PFSK-1 (cell line): Measurements from ENCODE around the gene E4F1.

ENCODE experiments used
- FOXP2 ChIP-seq: optimal IDR thresholded peaks from 2 replicates; pipeline ENCODE3; 2011; ENCODE audit warnings: borderline replicate concordance, control low read depth, inconsistent platforms; ENCODE audit not compliant: insufficient read depth; ENCODE audit errors: extremely low read length, extremely low read depth
- POLR2AphosphoS5 ChIP-seq: IDR thresholded peaks from 2 replicates; pipeline ENCODE4 v1.6.1; 2012; ENCODE audit warnings: low read depth, mild to moderate bottlenecking, control low read depth, low read length, moderate library complexity
- REST ChIP-seq, 2 experiments: IDR thresholded peaks; 2 replicates each; pipeline versions ENCODE4 v1.6.1 to v1.8.0; 2011 to 2012; ENCODE audit warnings: low read depth in 2 of 2, low read length in 2 of 2, control low read depth in 1 of 2, inconsistent platforms in 1 of 2, mild to moderate bottlenecking in 1 of 2, moderate library complexity in 1 of 2; ENCODE audit not compliant: insufficient read depth in 1 of 2
- SIN3A ChIP-seq: IDR thresholded peaks from 2 replicates; pipeline ENCODE4 v1.6.1; 2012; ENCODE audit warnings: mild to moderate bottlenecking, low read length, moderate library complexity, borderline replicate concordance; ENCODE audit not compliant: insufficient read depth
- TAF1 ChIP-seq: IDR thresholded peaks from 2 replicates; pipeline ENCODE4 v1.6.1; 2012; ENCODE audit warnings: low read length, control low read depth, borderline replicate concordance; ENCODE audit not compliant: insufficient read depth

GRCh38 chr16:2208308-2208707, 15.1 kb upstream of the E4F1 start:
- TF ChIP-seq TAF1 (no peak), POLR2AphosphoS5 (no peak), REST (IDR thresholded peaks at IDR 0.05; ENCODE audit: insufficient read depth in 1 of 2, low read depth in 2 of 2, low read length in 2 of 2) (no peak), SIN3A (no peak), FOXP2 (no peak)
